A673 (cell line): ENCODE measurements around the gene STMP1. TPM values are rescaled to one million over a fixed set of nuclear protein-coding genes. Genes with fewer than 3 reads are reported as not detected.

ENCODE experiments used
- BruUV-seq: library from RNA; stranded (reverse); fragments of 400-500 nt; replicated peaks from 2 replicates; lab custom pipeline; 2021; lab: Mats Ljungman, UMichigan
- CTCF ChIA-PET: fragments of 300-600 bp; sonication (Branson Sonifier 250); formaldehyde crosslinking; loops from one replicate; lab custom pipeline; 2022; ENCODE audit warnings: antibody characterized with exemption; lab: Charles Lee
- POLR2A ChIA-PET: fragments of 300-600 bp; sonication (Branson Sonifier 250); formaldehyde crosslinking; loops from one replicate; lab custom pipeline; 2022; ENCODE audit warnings: antibody characterized with exemption; ENCODE audit not compliant: low non-redundant PET; lab: Charles Lee
- DNase-seq: peaks from one replicate; pipeline ENCODE4 v3.0.0-alpha.2; 2015; ENCODE audit warnings: low spot score
- H3K27ac ChIP-seq: fragments of 200-600 bp; sonication (generic); 2 replicates; pipeline ENCODE4 v1.5.1; 2016; ENCODE audit warnings: mixed run types, low read depth, mild to moderate bottlenecking, mixed read lengths, antibody characterized with exemption, low read length; ENCODE audit not compliant: poor library complexity, severe bottlenecking
- H3K27me3 ChIP-seq: fragments of 200-600 bp; sonication (generic); replicated peaks from 2 replicates; pipeline ENCODE4 v1.6.1; 2017; ENCODE audit warnings: mixed run types, low read depth, mild to moderate bottlenecking, mixed read lengths, antibody characterized with exemption, low read length; ENCODE audit not compliant: insufficient read depth, poor library complexity
- H3K36me3 ChIP-seq: fragments of 200-600 bp; sonication (generic); 2 replicates; pipeline ENCODE4 v1.6.1; 2016; ENCODE audit warnings: mixed run types, mild to moderate bottlenecking, mixed read lengths, antibody characterized with exemption, low read length; ENCODE audit not compliant: insufficient read depth, poor library complexity, severe bottlenecking
- H3K4me1 ChIP-seq: fragments of 200-600 bp; sonication (generic); 2 replicates; pipeline ENCODE4 v1.6.1; 2017; ENCODE audit warnings: mixed run types, mild to moderate bottlenecking, mixed read lengths, antibody characterized with exemption, low read length; ENCODE audit not compliant: insufficient read depth, poor library complexity, severe bottlenecking
- H3K4me3 ChIP-seq: fragments of 200-600 bp; sonication (generic); 2 replicates; pipeline ENCODE4 v1.5.1; 2016; ENCODE audit warnings: low read depth, mixed run types, mild to moderate bottlenecking, mixed read lengths, low read length; ENCODE audit not compliant: poor library complexity, severe bottlenecking
- H3K9me3 ChIP-seq: fragments of 200-600 bp; sonication (generic); 2 replicates; pipeline ENCODE4 v1.6.1; 2016; ENCODE audit warnings: mixed run types, low read depth, mild to moderate bottlenecking, mixed read lengths, antibody characterized with exemption, low read length; ENCODE audit not compliant: poor library complexity, severe bottlenecking
- CTCF ChIP-seq: fragments of 300-800, 200-600 bp; sonication (generic); conservative IDR thresholded peaks from 2 replicates; pipeline ENCODE4 v1.5.1; 2017; ENCODE audit warnings: low read depth, mild to moderate bottlenecking, antibody characterized with exemption, low read length, moderate library complexity, mixed read lengths
- EZH2 ChIP-seq: fragments of 200-600 bp; sonication (generic); IDR thresholded peaks from 2 replicates; pipeline ENCODE4 v1.6.1; 2017; ENCODE audit warnings: borderline replicate concordance, low read depth, mild to moderate bottlenecking, mixed read lengths, antibody characterized with exemption, low read length; ENCODE audit not compliant: poor library complexity, severe bottlenecking
- intact Hi-C: fragments of 100-400 bp; cut with micrococcal nuclease; formaldehyde crosslinking; loops from one replicate; pipeline ENCODE4 v1.10.0; 2022; ENCODE audit not compliant: unreplicated experiment
- total RNA-seq: library from RNA; stranded (reverse); gene quantifications from 2 replicates; pipeline ENCODE4 v1.2.3, GENCODE V29; 2021

The STMP1 gene
- total RNA-seq, 1 experiment from 2014 or later: 33.4 TPM

- no peak overlapping the region for H3K27ac ChIP-seq
- POLR2A ChIA-PET: no interaction called here
Measured at GRCh38 chr7:135706038-135706742, 43.9 kb downstream of the STMP1 start.

GRCh38 chr7:135706858-135707569, 44.7 kb downstream of the STMP1 start:
- Histone ChIP-seq H3K9me3 (no peaks in the 10 kb centered on the region), H3K27ac (no peak overlapping the region), H3K27me3 (peaks cover 29% of the 10 kb centered on the region), H3K4me1 (no peaks in the 10 kb centered on the region), H3K36me3 (no peaks in the 10 kb centered on the region), H3K4me3 (no peak overlapping the region)
- ChIA-PET CTCF (no interaction called here), POLR2A (no interaction called here)
- no peak for DNase-seq
- BruUV-seq: no TSS peak
- TF ChIP-seq CTCF: no peak
- TF ChIP-seq EZH2: no peak
- intact Hi-C loops: no loop called here

More at GRCh38 chr7:135706038-135706742, 43.9 kb downstream of the STMP1 start:
- Histone ChIP-seq H3K27me3 (peaks cover 21% of the 10 kb centered on the region), H3K4me1 (no peaks in the 10 kb centered on the region), H3K4me3 (no peak overlapping the region), H3K36me3 (no peaks in the 10 kb centered on the region), H3K9me3 (no peaks in the 10 kb centered on the region)
- intact Hi-C loops: no loop called here
- DNase-seq: no peak
- CTCF ChIA-PET: no interaction called here
- BruUV-seq: no TSS peak
- TF ChIP-seq EZH2: no peak
- TF ChIP-seq CTCF: no peak

- ChIA-PET POLR2A (no interaction called here), CTCF (no interaction called here)
- Histone ChIP-seq H3K36me3 (no peaks in the 10 kb centered on the region), H3K27ac (no peak overlapping the region), H3K9me3 (no peaks in the 10 kb centered on the region), H3K27me3 (peaks cover 35% of the 10 kb centered on the region), H3K4me1 (no peaks in the 10 kb centered on the region), H3K4me3 (no peak overlapping the region)
- intact Hi-C loops: no loop called here
- no peak for DNase-seq
- no TSS peak for BruUV-seq
- TF ChIP-seq CTCF: no peak
- TF ChIP-seq EZH2: no peak
Measured at GRCh38 chr7:135707570-135707966, 45.3 kb downstream of the STMP1 start.
